Measurements from ENCODE around the gene NRCAM. TPM values are rescaled to one million over a fixed set of nuclear protein-coding genes. Genes with fewer than 3 reads are reported as not detected.

The NRCAM gene
- total RNA-seq, 2 donors from 2014 or later = 0.92 to 1.1 TPM

GRCh38 chr7:108245523-108246226 lies 210.6 kb downstream of the NRCAM start:
- intact Hi-C loops (cut with DNase I, micrococcal nuclease) = no loop called here
- ATAC-seq (no peak), DNase-seq (no peak)

- no peak for ATAC-seq
- DNase-seq = no peak
- intact Hi-C loops (cut with DNase I, micrococcal nuclease) = no loop called here
These were observed 212.1 kb downstream of the NRCAM start for GRCh38 chr7:108244110-108244509.

DNA sequence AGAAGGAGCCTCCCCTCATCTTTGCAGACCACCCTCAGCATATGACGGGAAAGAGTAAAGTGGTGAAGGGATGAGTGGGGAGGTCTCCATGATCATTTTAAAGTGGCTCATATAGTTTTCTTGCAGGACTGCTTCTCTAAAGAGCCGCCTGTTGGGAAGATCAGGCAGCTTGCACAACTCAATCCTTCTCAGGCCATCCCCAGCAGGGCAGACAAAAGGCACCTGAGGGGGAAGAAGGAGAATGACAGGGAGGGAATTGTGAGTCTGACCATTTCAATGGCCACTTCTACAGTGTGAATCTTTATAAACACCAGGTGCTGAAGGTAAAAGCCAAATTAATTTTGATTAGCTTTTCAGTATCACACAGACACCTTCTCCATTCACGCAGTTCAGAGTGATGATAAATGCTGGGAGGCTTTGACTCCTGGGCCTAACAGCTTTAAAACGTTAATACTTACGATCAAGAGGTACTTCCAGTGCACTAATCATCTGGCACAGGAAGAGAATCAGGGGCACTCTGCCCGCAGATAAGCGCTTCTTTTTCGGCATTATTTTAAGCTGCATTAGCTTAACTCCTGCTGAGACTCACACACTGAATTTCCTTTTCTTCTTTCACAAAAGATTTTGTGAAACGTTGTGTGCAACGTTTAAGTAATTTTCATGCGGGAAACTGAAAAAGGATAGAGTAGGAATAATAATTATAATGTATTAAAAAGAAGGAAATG lies 216.6 kb downstream of the NRCAM start:
- ATAC-seq (no peak), DNase-seq (no peak)
- intact Hi-C loops (cut with DNase I, micrococcal nuclease) = no loop called here

GRCh38 chr7:108236681-108237415 lies 219.4 kb downstream of the NRCAM start:
- intact Hi-C loops (cut with DNase I, micrococcal nuclease) = no loop called here
- ATAC-seq (no peak), DNase-seq (no peak)

- intact Hi-C loops (cut with DNase I, micrococcal nuclease) = no loop called here
- DNase-seq = no peak
- ATAC-seq = no peak
These were observed 220.7 kb downstream of the NRCAM start for GRCh38 chr7:108235451-108236061.

DNA sequence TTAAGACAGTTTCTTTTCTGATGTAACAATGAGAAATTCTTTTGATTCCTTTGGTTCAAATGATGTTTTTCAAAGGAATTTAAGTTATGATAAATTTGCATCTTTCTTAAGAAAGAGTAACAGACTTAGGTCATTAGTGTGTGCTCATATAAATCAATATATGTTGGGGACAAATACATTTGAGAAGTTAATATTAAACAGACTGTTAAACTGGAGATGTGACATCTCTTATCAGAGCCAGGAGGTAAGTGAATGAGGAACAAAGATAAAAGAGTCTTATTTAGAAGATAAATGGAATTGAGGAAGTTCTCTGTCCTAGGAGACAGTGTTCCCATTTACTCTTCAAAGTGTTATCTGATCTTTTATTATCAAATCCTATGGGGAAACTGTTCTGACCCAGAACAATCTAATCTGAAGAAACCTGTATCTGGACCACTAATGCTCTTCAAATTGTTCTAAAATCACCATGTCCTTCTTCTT lies 221.2 kb downstream of the NRCAM start:
- no peak for ATAC-seq
- DNase-seq = no peak

DNA sequence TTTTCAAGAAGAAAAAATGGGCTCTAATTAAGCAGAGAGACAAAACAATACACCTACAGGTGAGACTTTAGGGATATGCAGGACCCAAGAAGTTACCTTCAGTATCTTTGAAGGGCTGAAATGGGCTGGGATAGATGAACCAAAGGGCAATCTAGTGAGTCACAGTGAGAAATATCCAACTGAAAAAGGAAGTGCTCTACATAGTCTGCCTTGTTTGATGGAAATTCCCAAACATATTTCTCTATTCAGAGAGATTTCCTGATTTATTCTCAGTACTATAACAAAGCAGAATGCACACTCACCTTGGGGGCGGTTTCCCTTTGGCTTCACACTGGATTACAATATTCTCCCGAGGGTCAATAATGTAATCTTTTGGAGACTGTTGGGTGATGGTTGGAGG lies 222.0 kb downstream of the NRCAM start:
- no peak for DNase-seq
- intact Hi-C loops (cut with DNase I, micrococcal nuclease) = no loop called here

More for the DNA sequence above, 221.2 kb downstream of the NRCAM start:
- intact Hi-C loops (cut with DNase I, micrococcal nuclease) = no loop called here

GRCh38 chr7:108232076-108232475 lies 224.2 kb downstream of the NRCAM start:
- ATAC-seq = no peak
- DNase-seq = no peak
- intact Hi-C loops (cut with DNase I, micrococcal nuclease) = no loop called here

More for the DNA sequence above, 222.0 kb downstream of the NRCAM start:
- no peak for ATAC-seq

GRCh38 chr7:108231221-108231620 lies 225.0 kb downstream of the NRCAM start:
- DNase-seq (no peak), ATAC-seq (no peak)
- intact Hi-C loops (cut with DNase I, micrococcal nuclease) = no loop called here

DNA sequence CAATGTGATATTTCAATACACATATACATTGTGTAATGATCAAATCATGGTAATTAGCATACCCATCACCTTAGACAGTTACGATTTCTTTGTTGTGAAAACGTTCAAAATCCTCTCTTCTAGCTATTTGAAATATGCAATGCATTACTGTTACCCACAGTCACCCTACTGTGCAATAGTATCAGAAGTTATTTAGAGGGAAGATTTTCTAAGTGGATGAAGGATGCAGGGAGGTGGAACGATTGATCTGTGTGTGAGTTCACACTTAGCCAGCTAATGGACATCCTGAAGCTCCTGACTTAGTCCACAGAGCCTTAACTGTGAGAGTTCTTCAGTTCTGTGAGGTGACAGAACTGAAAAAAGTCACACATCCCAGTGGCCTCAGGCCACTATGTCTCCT lies 228.9 kb downstream of the NRCAM start:
- no peak for DNase-seq
- intact Hi-C loops (cut with DNase I, micrococcal nuclease) = no loop called here
- no peak for ATAC-seq

DNA sequence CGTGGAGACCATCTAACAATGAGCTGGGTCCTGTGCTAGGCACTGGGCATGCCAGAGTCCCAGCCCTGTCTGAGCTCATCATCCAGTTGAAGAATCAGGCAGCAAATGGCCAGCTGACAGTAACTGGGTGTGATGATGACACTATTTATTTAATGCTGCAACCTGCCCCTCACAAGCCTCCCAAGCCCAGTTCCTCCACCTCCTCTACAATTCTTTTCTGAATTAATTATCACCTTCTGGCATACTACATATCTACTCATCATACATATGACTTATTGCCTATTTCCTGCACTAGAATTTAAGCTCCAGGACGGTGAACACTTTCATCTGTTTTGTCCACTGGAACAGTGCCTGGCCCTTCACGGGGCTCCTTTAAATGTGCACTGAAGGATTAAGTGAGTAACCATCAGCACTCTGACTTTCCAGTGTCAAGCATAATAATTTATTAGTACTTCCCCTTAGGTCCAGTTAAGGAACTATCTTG lies 229.4 kb downstream of the NRCAM start:
- ATAC-seq = no peak
- intact Hi-C loops (cut with DNase I, micrococcal nuclease) = no loop called here
- no peak for DNase-seq

DNA sequence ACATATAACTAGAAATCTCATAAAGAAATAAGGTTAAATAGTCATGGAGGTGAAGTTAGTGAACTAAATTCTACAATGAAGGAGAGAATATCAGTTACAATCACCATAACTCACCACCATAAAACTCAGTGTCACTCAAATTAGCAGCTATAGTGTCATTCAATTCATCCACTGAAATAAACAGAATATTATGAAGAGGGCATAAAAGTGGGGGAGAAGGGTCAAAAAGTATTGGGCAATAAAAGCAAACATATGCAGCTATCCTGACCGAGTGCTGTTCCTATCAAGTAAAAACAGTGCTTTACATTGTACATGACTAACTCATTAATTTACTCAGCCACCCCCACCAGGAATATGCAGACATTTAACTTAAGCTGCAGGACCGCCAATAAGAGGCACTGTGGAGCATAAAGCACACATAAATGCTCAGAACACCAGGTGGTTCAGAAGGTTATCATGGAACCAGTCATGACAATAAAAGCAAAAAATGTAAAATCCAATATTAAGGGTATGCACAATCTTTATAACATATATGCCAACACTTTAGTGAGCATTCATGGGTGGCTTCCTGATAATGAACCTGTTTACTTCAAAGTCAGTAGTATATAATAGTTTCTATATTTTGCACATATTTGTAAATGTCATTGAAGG lies 230.6 kb downstream of the NRCAM start:
- ATAC-seq = no peak
- DNase-seq = no peak
- intact Hi-C loops (cut with DNase I, micrococcal nuclease) = no loop called here

DNA sequence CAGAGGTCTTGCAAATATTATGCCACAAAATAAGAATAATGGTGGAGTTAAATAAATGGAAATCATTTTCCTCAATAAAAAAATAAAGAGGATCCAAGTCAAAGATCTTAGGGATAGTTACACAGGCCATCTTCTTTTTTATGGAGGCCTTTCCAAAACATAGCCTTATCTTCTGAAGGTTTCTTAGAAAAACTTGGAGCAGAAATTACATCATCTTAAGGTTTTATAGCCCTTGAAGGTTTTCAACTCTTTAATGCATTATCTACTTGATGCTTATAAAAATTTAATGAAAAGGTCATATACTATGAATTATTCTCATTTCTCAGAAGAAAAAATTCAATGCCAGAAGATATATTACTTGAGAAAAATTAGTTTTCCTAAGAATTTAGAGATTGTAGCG lies 231.8 kb downstream of the NRCAM start:
- intact Hi-C loops (cut with DNase I, micrococcal nuclease) = no loop called here
- ATAC-seq (no peak), DNase-seq (no peak)

DNA sequence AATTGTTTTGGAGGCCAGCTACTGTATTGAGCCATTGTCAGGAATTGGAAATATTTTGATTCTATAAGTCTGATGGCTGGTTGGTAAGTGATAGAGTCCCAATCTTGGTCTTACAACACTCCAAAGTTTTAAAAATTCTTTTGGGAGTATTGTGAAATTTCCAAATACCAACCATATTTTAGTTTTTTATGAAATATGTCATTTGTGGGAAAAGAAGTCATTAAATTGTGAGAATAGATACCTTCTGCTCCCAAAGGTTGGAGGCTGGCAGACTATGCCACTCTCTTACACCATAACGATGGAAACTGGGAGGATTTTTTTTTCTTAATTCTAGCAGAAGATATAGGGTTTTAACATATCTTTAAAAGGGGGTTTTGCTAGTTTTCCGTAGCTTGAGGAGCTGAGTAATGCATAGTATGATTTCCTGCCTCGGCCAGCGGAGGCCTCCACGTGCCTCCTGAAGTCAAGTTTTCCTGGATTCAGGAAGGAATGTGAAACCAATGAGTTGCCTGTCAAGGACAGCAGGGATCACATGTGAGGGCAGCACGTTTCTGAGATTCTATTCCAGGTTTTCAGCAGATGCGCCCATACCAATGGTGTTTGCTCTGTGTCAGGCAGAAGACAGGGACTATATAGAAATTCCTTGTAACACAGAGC lies 233.9 kb downstream of the NRCAM start:
- DNase-seq = no peak
- no peak for ATAC-seq

GRCh38 chr7:108211382-108212201 lies 244.6 kb downstream of the NRCAM start:
- intact Hi-C loops (cut with DNase I, micrococcal nuclease) = no loop called here
- DNase-seq = peak in 1 of 2 donors; percentile 9
- ATAC-seq = no peak

More for the DNA sequence above, 233.9 kb downstream of the NRCAM start:
- intact Hi-C loops (cut with DNase I, micrococcal nuclease) = no loop called here

- ATAC-seq = no peak
- no peak for DNase-seq
- intact Hi-C loops (cut with DNase I, micrococcal nuclease) = no loop called here
These were observed 245.4 kb downstream of the NRCAM start for GRCh38 chr7:108210796-108211195.

- no peak for DNase-seq
- ATAC-seq = no peak
- intact Hi-C loops (cut with DNase I, micrococcal nuclease) = no loop called here
These were observed 250.9 kb downstream of the NRCAM start for GRCh38 chr7:108205311-108205710.
